HepG2 (cell line): ENCODE data around the gene GOLGA6D. TPM values are rescaled to one million over a fixed set of nuclear protein-coding genes. Genes with fewer than 3 reads are reported as not detected.

ENCODE experiments used
- ATAC-seq: fragments of 200-7000 bp; cut with Tn5 transposase; 3 replicates; pipeline ENCODE4 v1.9.1; 2020; ENCODE audit warnings: mild to moderate bottlenecking, moderate library complexity
- BruUV-seq: library from RNA; stranded (reverse); fragments of 400-500 nt; replicated peaks from 2 replicates; lab custom pipeline; 2021; lab: Mats Ljungman, UMichigan
- CTCF ChIA-PET: fragments of 300-600 bp; formaldehyde crosslinking; extraction: SDS; loops from one replicate; lab custom pipeline; 2021; ENCODE audit warnings: low total read pairs, inconsistent platforms, low intra/inter-chr PET ratio; lab: Yijun Ruan, JAX
- POLR2A ChIA-PET: fragments of 350-600 bp; sonication (Branson Sonifier 250); formaldehyde crosslinking; loops from one replicate; lab custom pipeline; 2020; ENCODE audit warnings: antibody characterized with exemption, inconsistent platforms; lab: Yijun Ruan, JAX
- DNase-seq: peaks from one replicate; pipeline ENCODE4 v3.0.0-alpha.2; 2015; ENCODE audit warnings: low spot score
- FAIRE-seq: peaks from 3 replicates; lab custom pipeline; 2011; peaks lifted over from hg19 to GRCh38; lab: Jason Lieb, UNC
- H2AFZ ChIP-seq: one replicate; pipeline ENCODE4 v1.6.1; 2011; ENCODE audit warnings: low read length, inconsistent platforms
- H3K27ac ChIP-seq: fragments of 300-600 bp; 3 replicates; pipeline ENCODE4 v1.8.0; 2011; ENCODE audit warnings: mixed run types, mild to moderate bottlenecking, mixed read lengths, low read length, inconsistent platforms; ENCODE audit not compliant: insufficient read depth; ENCODE audit errors: extremely low read length
- H3K27me3 ChIP-seq, 2 experiments: fragments of 200-600 bp in 1 of 2; 2 replicates in 1 of 2; 3 replicates in 1 of 2; pipeline versions ENCODE4 v1.6.0 to v1.8.0; 2011; ENCODE audit warnings: low read length in 2 of 2, mild to moderate bottlenecking in 2 of 2, moderate library complexity in 2 of 2, inconsistent platforms in 1 of 2; ENCODE audit not compliant: insufficient read depth in 2 of 2, control insufficient read depth in 1 of 2
- H3K36me3 ChIP-seq, 2 experiments: fragments of 200-600 bp in 1 of 2; replicated peaks in 1 of 2; 2 replicates in 1 of 2; 3 replicates in 1 of 2; pipeline versions ENCODE4 v1.5.1 to v1.8.0; 2011; ENCODE audit warnings: low read length in 2 of 2, inconsistent platforms in 1 of 2; ENCODE audit not compliant: insufficient read depth in 2 of 2, control insufficient read depth in 1 of 2
- H3K4me1 ChIP-seq: 2 replicates; pipeline ENCODE4 v1.5.1; 2012; ENCODE audit warnings: low read length, inconsistent platforms; ENCODE audit not compliant: insufficient read depth
- H3K4me2 ChIP-seq: 2 replicates; pipeline ENCODE4 v1.6.0; 2011; ENCODE audit warnings: low read depth, low read length, inconsistent platforms
- H3K4me3 ChIP-seq, 3 experiments: fragments of 200-600 bp in 1 of 3; sonication (generic), shearing (Covaris generic) in 1 of 3; replicated peaks in 1 of 3; 2 replicates each; pipeline ENCODE4 v1.5.1; 2011 to 2016; ENCODE audit warnings: low read length in 3 of 3, inconsistent platforms in 2 of 3, low read depth in 2 of 3, mild to moderate bottlenecking in 2 of 3, control low read depth in 1 of 3, mixed read lengths in 1 of 3; ENCODE audit not compliant: insufficient read depth in 1 of 3
- H3K79me2 ChIP-seq: one replicate; pipeline ENCODE4 v1.6.1; 2011; ENCODE audit warnings: low read length, inconsistent platforms; ENCODE audit not compliant: insufficient read depth
- H3K9ac ChIP-seq: 2 replicates; pipeline ENCODE4 v1.6.0; 2011; ENCODE audit warnings: mild to moderate bottlenecking, low read depth, low read length, inconsistent platforms; ENCODE audit not compliant: insufficient read depth
- H3K9me3 ChIP-seq: 2 replicates; pipeline ENCODE4 v1.5.1; 2012; ENCODE audit warnings: mild to moderate bottlenecking, low read length
- H4K20me1 ChIP-seq: 2 replicates; pipeline ENCODE4 v1.6.0; 2011; ENCODE audit warnings: inconsistent platforms, mild to moderate bottlenecking, low read length, moderate library complexity; ENCODE audit not compliant: insufficient read depth
- CBFB ChIP-seq: sonication (generic); formaldehyde crosslinking; IDR thresholded peaks from 2 replicates; pipeline ENCODE4 v1.4.0; 2020; ENCODE audit warnings: missing genetic modification reagents
- HOXD1 ChIP-seq: sonication (generic); formaldehyde crosslinking; IDR thresholded peaks from 2 replicates; pipeline ENCODE4 v1.5.0; 2020; ENCODE audit warnings: missing genetic modification reagents
- JUN ChIP-seq: sonication (generic); formaldehyde crosslinking; IDR thresholded peaks from 2 replicates; pipeline ENCODE4 v1.4.0; 2020; ENCODE audit warnings: mild to moderate bottlenecking, missing genetic modification reagents
- KAT8 ChIP-seq: IDR thresholded peaks from 2 replicates; pipeline ENCODE4 v1.6.1; 2016; ENCODE audit warnings: missing genetic modification reagents, missing compliant biosample characterization
- KDM4B ChIP-seq: sonication (generic); formaldehyde crosslinking; IDR thresholded peaks from 2 replicates; pipeline ENCODE4 v1.4.0; 2020; ENCODE audit warnings: missing genetic modification reagents
- KLF15 ChIP-seq: sonication (generic); formaldehyde crosslinking; IDR thresholded peaks from 2 replicates; pipeline ENCODE4 v1.8.1; 2023; ENCODE audit warnings: borderline replicate concordance, mild to moderate bottlenecking, inconsistent platforms, missing genetic modification reagents, mixed read lengths
- NFYB ChIP-seq: sonication (generic); formaldehyde crosslinking; IDR thresholded peaks from 2 replicates; pipeline ENCODE4 v1.4.0; 2020; ENCODE audit warnings: missing genetic modification reagents
- NPAS2 ChIP-seq: sonication (generic); formaldehyde crosslinking; IDR thresholded peaks from 2 replicates; pipeline ENCODE4 v1.8.0; 2022; ENCODE audit warnings: mild to moderate bottlenecking, missing genetic modification reagents, borderline replicate concordance
- NR2F2 ChIP-seq: IDR thresholded peaks from 2 replicates; pipeline ENCODE4 v1.6.1; 2012; ENCODE audit warnings: low read depth, inconsistent platforms, borderline replicate concordance
- REL ChIP-seq: sonication (generic); formaldehyde crosslinking; conservative IDR thresholded peaks from 2 replicates; pipeline ENCODE4 v1.8.0; 2022; ENCODE audit warnings: mild to moderate bottlenecking, missing genetic modification reagents, moderate library complexity
- SCMH1 ChIP-seq: sonication (generic); formaldehyde crosslinking; IDR thresholded peaks from 2 replicates; pipeline ENCODE4 v1.9.0; 2021; ENCODE audit warnings: missing genetic modification reagents, mild to moderate bottlenecking, borderline replicate concordance
- XRCC5 ChIP-seq: fragments of 200-400 bp; formaldehyde crosslinking; optimal IDR thresholded peaks from 2 replicates; pipeline ENCODE3; 2017; ENCODE audit warnings: mild to moderate bottlenecking, low read length
- ZNF205 ChIP-seq: IDR thresholded peaks from 2 replicates; pipeline ENCODE4 v1.6.1; 2018; ENCODE audit warnings: missing biosample characterization, missing genetic modification reagents
- ZNF335 ChIP-seq: sonication (generic); formaldehyde crosslinking; IDR thresholded peaks from 2 replicates; pipeline ENCODE4 v1.4.0; 2020; ENCODE audit warnings: missing genetic modification reagents
- ZNF501 ChIP-seq: sonication (generic); formaldehyde crosslinking; IDR thresholded peaks from 2 replicates; pipeline ENCODE4 v1.5.1; 2020; ENCODE audit warnings: mild to moderate bottlenecking, moderate library complexity, missing genetic modification reagents
- ZNF569 ChIP-seq: sonication (generic); formaldehyde crosslinking; IDR thresholded peaks from 2 replicates; pipeline ENCODE4 v1.5.0; 2020; ENCODE audit warnings: mild to moderate bottlenecking, missing genetic modification reagents, moderate library complexity, borderline replicate concordance
- ZNF788 ChIP-seq: sonication (generic); formaldehyde crosslinking; IDR thresholded peaks from 2 replicates; pipeline ENCODE4 v1.5.0; 2020; ENCODE audit warnings: mild to moderate bottlenecking, missing genetic modification reagents, borderline replicate concordance
- ZNF891 ChIP-seq: sonication (generic); formaldehyde crosslinking; IDR thresholded peaks from 2 replicates; pipeline ENCODE4 v1.5.0; 2020; ENCODE audit warnings: mild to moderate bottlenecking, missing genetic modification reagents
- WGBS: methylation state at CpG from one replicate; pipeline ENCODE4 v1.1.6; 2017; ENCODE audit warnings: low lambda C conversion rate; 5-methylcytosine and 5-hydroxymethylcytosine counted together
- in situ Hi-C: cut with HindIII; loops from 2 replicates; pipeline ENCODE4 v1.10.0; 2017; ENCODE audit warnings: low pct_unique_long_range_greater_than_20kb; ENCODE audit not compliant: extremely low pct_ligation_motif_present
- intact Hi-C: fragments of 100-400 bp; cut with micrococcal nuclease; formaldehyde crosslinking; loops from one replicate; pipeline ENCODE4 v1.10.0; 2022; ENCODE audit not compliant: unreplicated experiment
- polyA plus RNA-seq, 8 experiments: library from polyadenylated mRNA; depleted of rRNA in 3 of 8; stranded (reverse) in 7 of 8; unstranded in 1 of 8; fragments of >200 nt; fragmentation: Illumina TruSeq in 4 of 8; extraction: Trizol in 4 of 8; gene quantifications; 2 replicates each; pipeline versions ENCODE4 v1.2.1 to v1.2.3, GENCODE V29; 2011 to 2016; ENCODE audit warnings: low read depth in 4 of 8, missing spikeins in 1 of 8, mixed read lengths in 1 of 8; ENCODE audit not compliant: insufficient read depth in 1 of 8
- total RNA-seq, 5 experiments: library from RNA; depleted of rRNA; stranded (reverse); fragments of >200 nt; fragmentation: Illumina TruSeq; extraction: Trizol; gene quantifications; 2 replicates each; pipeline ENCODE4 v1.2.3, GENCODE V29; 2016; ENCODE audit warnings: low read depth in 1 of 5
- TF ChIP-seq, protein P1 (sequence below), 2 experiments: sonication (generic) in 1 of 2; formaldehyde crosslinking in 1 of 2; IDR thresholded peaks; 2 replicates each; pipeline versions ENCODE4 v1.6.1 to v1.9.0; 2014 to 2022; ENCODE audit warnings: antibody characterized with exemption in 1 of 2, borderline replicate concordance in 1 of 2, inconsistent platforms in 1 of 2, low read depth in 1 of 2, missing genetic modification reagents in 1 of 2

The GOLGA6D gene
- total and polyA plus RNA-seq, 2 of the 13 experiments (the other 11 are each of a cell fraction or from before 2014, with no cell fraction given): 0.04 TPM; not detected in 1

DNA sequence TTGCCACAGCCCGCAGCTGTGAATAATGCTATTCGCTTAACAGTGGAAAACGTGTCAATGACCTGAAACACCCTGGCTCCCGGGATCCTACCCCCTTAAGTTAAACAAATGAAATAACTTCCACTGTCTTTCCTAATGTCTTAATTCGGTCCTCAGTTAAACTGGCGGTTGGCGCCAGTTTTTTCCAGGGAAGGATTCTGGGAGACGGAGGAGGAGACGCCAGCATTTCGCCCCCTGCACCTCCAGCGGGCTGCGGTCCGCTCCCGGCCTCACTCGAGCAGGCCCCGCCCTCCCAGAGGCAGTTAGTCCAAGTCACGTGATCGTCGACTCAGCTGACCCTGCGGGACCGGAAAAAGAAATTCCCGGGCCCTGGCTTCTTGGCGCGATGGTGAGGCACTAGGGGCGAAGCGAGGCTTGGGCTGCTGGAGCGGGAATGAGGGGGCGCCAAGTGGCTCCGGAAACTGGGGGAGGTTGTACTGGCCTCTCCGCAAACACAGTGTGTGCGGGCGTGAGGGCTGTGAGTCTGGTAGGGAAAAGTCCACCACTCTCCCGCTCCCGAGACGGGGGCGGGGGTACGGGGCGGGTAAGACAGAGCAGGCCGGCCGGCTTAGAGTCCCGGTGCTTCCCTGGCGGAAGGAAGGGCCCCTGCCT lies 53.2 kb downstream of the GOLGA6D start, which contains the start of gene COMMD4:
COMMD4 (plus strand) TSS at position 359 of the 651 bp plus-strand sequence; CDS start at position 386, 27 bp downstream.
- Histone ChIP-seq H3K4me2 (peak within 1 kb of the TSS; percentile 99), H3K9ac (peak within 1 kb of the TSS; percentile 85), H4K20me1 (no peaks in the 10 kb centered on the region), H3K4me1 (peaks cover 22% of the 10 kb centered on the region), H3K4me3 (peak within 1 kb of the TSS; percentile 73 to 83 (median 81)), H3K36me3 (peaks cover 0 to 3% of the 10 kb centered on the region in 2 experiments; a peak in 2 of 5 replicates), H3K79me2 (peaks cover 8% of the 10 kb centered on the region), H3K27ac (peak within 1 kb of the TSS; percentile 78), H2AFZ (peak within 1 kb of the TSS; percentile 76), H3K27me3 (no peaks in the 10 kb centered on the region), H3K9me3 (no peaks in the 10 kb centered on the region)
- peak; percentile 80 for FAIRE-seq
- WGBS: 2% methylated on average over 25 of the region's 42 CpGs
- peak; percentile 91 for DNase-seq
- ATAC-seq: peak; percentile 85
- no TSS peak for BruUV-seq
- intact Hi-C loops: no loop called here
- ChIA-PET POLR2A (interaction anchor here (1.3 to 2.0 kb wide), 3 partner anchors 11 to 304 kb away, joined by 6 to 10 read pairs (median 8); partner anchors contain the start of genes IMP3, MAN2C1 and NEIL1), CTCF (no interaction called here)
- in situ Hi-C loops: no loop called here
- TF ChIP-seq HOXD1 (CRISPR knock-in tag) (peak; percentile 49; the same call in 1 of the 2 replicates), JUN (CRISPR knock-in tag) (no peak), CBFB (CRISPR knock-in tag) (peak; percentile 87; the same call in 1 of the 2 replicates), KAT8 (peak; percentile 100), ZNF891 (CRISPR knock-in tag) (peak; percentile 65; the same call in 1 of the 2 replicates), ZNF335 (CRISPR knock-in tag) (peak; percentile 89), SCMH1 (CRISPR knock-in tag) (no peak), ZNF501 (CRISPR knock-in tag) (peak; percentile 86), KDM4B (CRISPR knock-in tag) (peak; percentile 56; the same call in 1 of the 2 replicates), NPAS2 (CRISPR knock-in tag) (no peak), NFYB (peak; percentile 26; the same call in 1 of the 2 replicates), ZNF569 (CRISPR knock-in tag) (no peak), ZNF205 (CRISPR knock-in tag) (peak; percentile 82; the same call in 1 of the 2 replicates), NR2F2 (peak; percentile 36; the same call in 1 of the 2 replicates), KLF15 (no peak; the same call in 1 of the 2 replicates), REL (CRISPR knock-in tag) (0 out of 2 replicates have a peak, but pooled peaks have one; percentile 60), XRCC5 (no peak), ZNF788 (CRISPR knock-in tag) (peak; percentile 76; the same call in 1 of the 2 replicates)
- TF ChIP-seq, protein P1, sequence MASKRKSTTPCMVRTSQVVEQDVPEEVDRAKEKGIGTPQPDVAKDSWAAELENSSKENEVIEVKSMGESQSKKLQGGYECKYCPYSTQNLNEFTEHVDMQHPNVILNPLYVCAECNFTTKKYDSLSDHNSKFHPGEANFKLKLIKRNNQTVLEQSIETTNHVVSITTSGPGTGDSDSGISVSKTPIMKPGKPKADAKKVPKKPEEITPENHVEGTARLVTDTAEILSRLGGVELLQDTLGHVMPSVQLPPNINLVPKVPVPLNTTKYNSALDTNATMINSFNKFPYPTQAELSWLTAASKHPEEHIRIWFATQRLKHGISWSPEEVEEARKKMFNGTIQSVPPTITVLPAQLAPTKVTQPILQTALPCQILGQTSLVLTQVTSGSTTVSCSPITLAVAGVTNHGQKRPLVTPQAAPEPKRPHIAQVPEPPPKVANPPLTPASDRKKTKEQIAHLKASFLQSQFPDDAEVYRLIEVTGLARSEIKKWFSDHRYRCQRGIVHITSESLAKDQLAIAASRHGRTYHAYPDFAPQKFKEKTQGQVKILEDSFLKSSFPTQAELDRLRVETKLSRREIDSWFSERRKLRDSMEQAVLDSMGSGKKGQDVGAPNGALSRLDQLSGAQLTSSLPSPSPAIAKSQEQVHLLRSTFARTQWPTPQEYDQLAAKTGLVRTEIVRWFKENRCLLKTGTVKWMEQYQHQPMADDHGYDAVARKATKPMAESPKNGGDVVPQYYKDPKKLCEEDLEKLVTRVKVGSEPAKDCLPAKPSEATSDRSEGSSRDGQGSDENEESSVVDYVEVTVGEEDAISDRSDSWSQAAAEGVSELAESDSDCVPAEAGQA (IDR thresholded peaks at IDR 0.05; ENCODE audit: low read depth): peak; percentile 46; the same call in 1 of the 2 replicates
- TF ChIP-seq, protein P1 (CRISPR knock-in tag; IDR thresholded peaks at IDR 0.05; ENCODE audit: borderline replicate concordance): no peak
